Measurements from ENCODE around the gene CSMD2. TPM values are rescaled to one million over a fixed set of nuclear protein-coding genes. Genes with fewer than 3 reads are reported as not detected.

CSMD2 gene
- total and polyA plus RNA-seq, 2 of the 8 experiments (the other 6 are each of a cell fraction or from before 2014, with no cell fraction given) = 7.0 to 14.7 TPM

DNA sequence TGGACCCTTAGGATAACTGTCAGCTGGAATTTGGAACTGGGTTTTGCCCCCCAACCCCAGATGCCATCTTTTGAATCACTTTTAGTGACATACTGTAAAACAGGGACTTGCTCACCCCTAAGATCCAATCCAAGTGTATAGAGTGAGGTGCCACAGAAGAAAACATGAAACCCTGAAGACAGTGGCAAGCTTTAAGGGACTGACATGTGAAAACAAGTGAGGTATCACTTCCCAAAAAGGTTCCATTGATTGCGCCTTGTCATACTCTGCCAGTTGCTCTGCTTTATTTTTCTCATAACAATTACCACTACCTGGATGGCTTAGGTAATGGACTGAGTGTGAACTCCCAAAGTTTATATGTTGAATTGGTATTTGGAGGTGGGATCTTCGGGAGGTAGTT is 115.6 kb downstream of the CSMD2 start (continued):
- no peak for TF ChIP-seq TAF7 (optimal IDR thresholded peaks at IDR 0.05; ENCODE audit: borderline replicate concordance, low read depth, low read length)
- TF ChIP-seq CEBPB (IDR thresholded peaks at IDR 0.05; ENCODE audit: low read depth, low read length) = no peak
- no peak for TF ChIP-seq JUN (IDR thresholded peaks at IDR 0.05; ENCODE audit: low read depth, low read length)
- TF ChIP-seq, protein P1, sequence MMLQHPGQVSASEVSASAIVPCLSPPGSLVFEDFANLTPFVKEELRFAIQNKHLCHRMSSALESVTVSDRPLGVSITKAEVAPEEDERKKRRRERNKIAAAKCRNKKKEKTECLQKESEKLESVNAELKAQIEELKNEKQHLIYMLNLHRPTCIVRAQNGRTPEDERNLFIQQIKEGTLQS (IDR thresholded peaks at IDR 0.05; ENCODE audit: insufficient read depth, low read depth, low read length) = no peak
- no peak for TF ChIP-seq EGR1 (IDR thresholded peaks at IDR 0.05; ENCODE audit: borderline replicate concordance, low read depth, low read length)
- no peak for TF ChIP-seq RBBP5 (IDR thresholded peaks at IDR 0.05; ENCODE audit: borderline replicate concordance, low read depth, low read length)
